Measurements from ENCODE around the gene TAF15.
A peak's percentile ranks its signal among the peaks of the same experiment; 100 is the strongest.

The TAF15 gene

DNA sequence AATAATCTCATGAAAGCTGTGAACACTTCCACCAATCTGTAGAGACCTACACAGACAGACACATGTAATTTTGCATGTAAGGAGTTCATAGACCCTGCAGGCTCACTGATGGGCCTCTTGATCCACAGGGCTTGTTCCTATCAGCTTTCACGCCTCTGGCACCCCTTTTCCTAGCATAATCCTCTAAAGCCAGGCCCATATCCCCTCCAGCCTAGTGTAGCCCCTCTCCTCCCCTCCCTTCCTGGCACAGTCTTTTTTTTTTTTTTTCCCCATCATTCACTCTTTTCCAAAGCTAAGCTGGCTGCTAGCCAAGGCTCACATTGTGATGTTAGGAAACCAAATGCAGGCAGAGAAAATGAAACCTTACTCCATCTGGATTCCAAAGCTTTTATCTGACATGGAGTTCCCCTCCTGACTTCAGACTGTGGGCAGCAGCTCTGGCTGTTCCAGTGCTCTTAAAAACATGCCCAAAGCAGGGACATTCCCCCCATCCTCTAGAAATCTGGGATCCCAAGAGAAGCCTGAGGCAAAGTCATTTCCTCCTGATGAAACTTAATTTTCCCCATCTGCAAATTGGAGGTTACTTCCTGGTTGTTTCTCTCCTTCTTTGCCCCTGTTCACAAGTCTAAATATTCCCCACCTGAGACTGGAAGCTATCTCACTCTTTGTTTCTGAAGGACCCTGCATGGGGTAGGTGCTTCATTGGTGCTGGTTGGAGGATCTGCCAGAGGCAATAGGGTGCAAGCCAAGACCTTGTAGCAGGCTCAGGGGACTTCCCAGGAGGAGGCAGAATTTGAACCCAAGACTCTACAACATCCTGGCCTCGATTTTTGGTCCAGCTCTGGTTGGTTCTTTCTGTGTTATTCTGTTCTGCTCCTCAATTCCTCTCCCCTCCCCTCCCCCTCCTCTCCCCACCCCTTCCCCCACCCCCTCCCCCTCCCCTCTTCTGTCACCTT lies 80.8 kb downstream of the TAF15 start:
- H3K27me3 ChIP-seq (replicated peaks; ENCODE audit: control insufficient read depth, insufficient read depth, low read length) = no peaks in the 10 kb centered on the region
- H3K4me3 ChIP-seq (replicated peaks; ENCODE audit: low read depth, low read length) = no peak overlapping the region
- no peak for DNase-seq (ENCODE audit: extremely low read depth, insufficient read length)
- TF ChIP-seq, protein P1, sequence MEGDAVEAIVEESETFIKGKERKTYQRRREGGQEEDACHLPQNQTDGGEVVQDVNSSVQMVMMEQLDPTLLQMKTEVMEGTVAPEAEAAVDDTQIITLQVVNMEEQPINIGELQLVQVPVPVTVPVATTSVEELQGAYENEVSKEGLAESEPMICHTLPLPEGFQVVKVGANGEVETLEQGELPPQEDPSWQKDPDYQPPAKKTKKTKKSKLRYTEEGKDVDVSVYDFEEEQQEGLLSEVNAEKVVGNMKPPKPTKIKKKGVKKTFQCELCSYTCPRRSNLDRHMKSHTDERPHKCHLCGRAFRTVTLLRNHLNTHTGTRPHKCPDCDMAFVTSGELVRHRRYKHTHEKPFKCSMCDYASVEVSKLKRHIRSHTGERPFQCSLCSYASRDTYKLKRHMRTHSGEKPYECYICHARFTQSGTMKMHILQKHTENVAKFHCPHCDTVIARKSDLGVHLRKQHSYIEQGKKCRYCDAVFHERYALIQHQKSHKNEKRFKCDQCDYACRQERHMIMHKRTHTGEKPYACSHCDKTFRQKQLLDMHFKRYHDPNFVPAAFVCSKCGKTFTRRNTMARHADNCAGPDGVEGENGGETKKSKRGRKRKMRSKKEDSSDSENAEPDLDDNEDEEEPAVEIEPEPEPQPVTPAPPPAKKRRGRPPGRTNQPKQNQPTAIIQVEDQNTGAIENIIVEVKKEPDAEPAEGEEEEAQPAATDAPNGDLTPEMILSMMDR (IDR thresholded peaks at IDR 0.05; ENCODE audit: insufficient read depth, low read length, poor library complexity, severe bottlenecking) = no peak
- H3K36me3 ChIP-seq (ENCODE audit: control insufficient read depth, insufficient read depth, low read length) = no peaks in the 10 kb centered on the region

DNA sequence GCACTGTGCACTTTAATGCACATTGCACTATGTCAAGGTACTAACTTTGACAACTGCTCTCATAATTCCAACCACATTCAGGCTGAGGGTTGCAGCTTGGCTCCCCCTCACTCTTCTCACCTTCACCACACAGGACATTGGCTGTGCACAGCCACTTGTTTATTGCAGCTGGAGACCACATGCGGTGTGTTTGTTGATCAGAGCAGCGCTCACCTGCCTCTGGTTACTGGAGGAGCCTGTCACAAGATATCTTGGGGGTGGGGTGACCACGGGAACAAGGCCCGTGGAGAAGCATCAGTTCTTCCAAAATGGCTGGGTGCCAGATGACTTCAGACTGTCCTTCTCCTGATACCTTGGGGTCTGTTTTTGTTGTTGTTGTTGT lies 81.5 kb downstream of the TAF15 start:
- no peak for DNase-seq (ENCODE audit: extremely low read depth, insufficient read length)
- TF ChIP-seq, protein P1 (IDR thresholded peaks at IDR 0.05; ENCODE audit: insufficient read depth, low read length, poor library complexity, severe bottlenecking) = no peak

DNA sequence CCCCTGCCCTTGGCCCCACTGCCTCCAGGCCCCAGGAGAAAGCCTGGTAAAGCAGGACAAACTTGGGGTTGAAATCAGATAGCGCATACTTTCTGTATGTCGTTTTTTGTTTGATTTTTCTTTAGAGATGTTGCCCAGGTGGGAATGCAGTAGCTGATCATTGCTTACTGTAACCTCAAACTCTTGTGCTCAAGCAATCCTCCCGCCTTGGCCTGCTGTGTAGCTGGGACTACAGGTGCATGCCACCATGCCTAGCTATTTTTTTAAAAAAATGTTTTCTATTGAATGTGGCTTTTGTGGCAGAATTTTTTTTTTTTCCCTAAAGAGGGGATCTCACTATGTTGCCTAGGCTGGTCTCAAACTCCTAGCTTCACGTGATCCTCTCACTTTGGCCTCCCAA lies 82.0 kb downstream of the TAF15 start:
- DNase-seq (ENCODE audit: extremely low read depth, insufficient read length) = no peak
- TF ChIP-seq, protein P1 (IDR thresholded peaks at IDR 0.05; ENCODE audit: insufficient read depth, low read length, poor library complexity, severe bottlenecking) = no peak
- H3K27me3 ChIP-seq (replicated peaks; ENCODE audit: control insufficient read depth, insufficient read depth, low read length) = no peaks in the 10 kb centered on the region
- no peaks in the 10 kb centered on the region for H3K36me3 ChIP-seq (ENCODE audit: control insufficient read depth, insufficient read depth, low read length)
- H3K4me3 ChIP-seq (replicated peaks; ENCODE audit: low read depth, low read length) = no peak overlapping the region

More for the DNA sequence above, 81.5 kb downstream of the TAF15 start:
- H3K4me3 ChIP-seq (replicated peaks; ENCODE audit: low read depth, low read length) = no peak overlapping the region
- H3K27me3 ChIP-seq (replicated peaks; ENCODE audit: control insufficient read depth, insufficient read depth, low read length) = no peaks in the 10 kb centered on the region
- no peaks in the 10 kb centered on the region for H3K36me3 ChIP-seq (ENCODE audit: control insufficient read depth, insufficient read depth, low read length)

DNA sequence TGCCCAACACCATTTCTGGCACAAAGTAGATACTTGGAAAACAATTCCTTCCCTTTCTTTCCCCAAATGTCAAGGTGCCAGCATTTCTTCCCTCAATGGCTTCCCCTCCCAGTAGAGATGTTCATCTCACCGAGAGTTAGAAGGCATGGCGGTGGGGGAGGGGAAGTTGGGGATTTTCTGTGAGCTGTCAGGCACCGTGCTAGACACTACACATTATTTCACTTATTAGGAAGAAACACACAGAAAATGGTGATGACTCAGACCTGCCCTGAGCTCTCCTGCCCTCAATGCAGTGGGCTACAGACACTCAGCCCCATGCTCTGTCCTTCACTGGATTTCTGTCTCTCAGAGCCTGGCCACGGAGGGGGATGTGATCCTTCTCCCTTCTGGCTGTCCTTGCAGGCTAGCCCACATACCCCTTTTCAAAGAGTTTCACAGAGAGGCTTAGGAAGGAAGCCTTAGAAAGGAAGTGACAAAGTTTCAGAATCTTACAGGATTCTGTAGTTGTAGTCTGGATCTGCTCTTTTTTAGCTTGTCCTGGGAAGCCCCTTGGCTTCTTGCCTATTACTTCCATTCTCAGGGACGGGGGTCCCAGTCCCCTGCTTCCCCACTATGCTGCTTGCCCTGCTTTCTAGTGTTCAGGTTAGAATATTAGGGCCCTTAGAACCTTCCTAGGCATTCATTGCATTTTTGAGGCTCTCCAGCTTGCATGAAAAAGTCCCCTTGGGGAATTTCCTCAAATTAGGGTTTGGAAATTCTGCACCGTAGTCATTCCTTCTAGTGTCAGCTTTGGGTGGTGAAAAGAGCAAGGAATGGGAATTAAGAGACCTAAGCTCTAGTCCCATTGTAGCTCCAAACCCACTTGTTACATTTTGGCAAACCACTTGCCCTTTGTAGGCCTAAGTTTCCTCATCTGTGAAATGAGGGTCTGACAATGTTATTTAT lies 83.1 kb downstream of the TAF15 start:
- H3K27me3 ChIP-seq (replicated peaks; ENCODE audit: control insufficient read depth, insufficient read depth, low read length) = no peaks in the 10 kb centered on the region
- H3K4me3 ChIP-seq (replicated peaks; ENCODE audit: low read depth, low read length) = no peak overlapping the region
- no peaks in the 10 kb centered on the region for H3K36me3 ChIP-seq (ENCODE audit: control insufficient read depth, insufficient read depth, low read length)
- peak; percentile 48 for DNase-seq (ENCODE audit: extremely low read depth, insufficient read length)
- TF ChIP-seq, protein P1 (IDR thresholded peaks at IDR 0.05; ENCODE audit: insufficient read depth, low read length, poor library complexity, severe bottlenecking) = no peak

DNA sequence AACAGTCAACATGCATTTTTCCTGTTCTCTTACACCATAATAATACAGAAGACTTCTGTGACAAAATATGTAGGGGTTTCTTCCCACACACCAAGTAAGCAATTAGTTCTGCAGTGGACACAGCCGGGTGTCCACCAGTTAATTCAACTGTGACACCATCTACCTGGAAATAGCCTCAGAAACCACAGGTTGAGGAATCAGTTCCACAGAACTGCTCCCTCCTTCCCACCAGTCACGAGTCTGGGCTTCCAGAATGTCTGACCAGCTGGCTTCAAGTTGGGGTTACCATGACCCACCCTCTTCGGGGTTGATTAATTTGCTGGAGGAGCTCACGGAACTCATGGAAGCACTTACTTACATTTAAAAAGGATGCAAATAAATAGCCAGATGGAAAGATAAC lies 84.5 kb downstream of the TAF15 start:
- DNase-seq (ENCODE audit: extremely low read depth, insufficient read length) = no peak
- Histone ChIP-seq H3K36me3 (ENCODE audit: control insufficient read depth, insufficient read depth, low read length) (no peaks in the 10 kb centered on the region), H3K27me3 (replicated peaks; ENCODE audit: control insufficient read depth, insufficient read depth, low read length) (no peaks in the 10 kb centered on the region), H3K4me3 (replicated peaks; ENCODE audit: low read depth, low read length) (no peak overlapping the region)
- TF ChIP-seq, protein P1 (IDR thresholded peaks at IDR 0.05; ENCODE audit: insufficient read depth, low read length, poor library complexity, severe bottlenecking) = no peak
